NCI-H748 (cell line): ENCODE measurements around the gene BPIFA1.

Source experiments
- DNase-seq: peaks from one replicate; lab custom pipeline; 2025; ENCODE audit not compliant: unreplicated experiment; lab: John Stamatoyannopoulos, UW

The BPIFA1 gene

GRCh38 chr20:33239979-33240736, 4.4 kb downstream of the BPIFA1 start:
- no peak for DNase-seq

- DNase-seq = no peak
Observed at GRCh38 chr20:33240923-33241322, 5.1 kb downstream of the BPIFA1 start.

DNA sequence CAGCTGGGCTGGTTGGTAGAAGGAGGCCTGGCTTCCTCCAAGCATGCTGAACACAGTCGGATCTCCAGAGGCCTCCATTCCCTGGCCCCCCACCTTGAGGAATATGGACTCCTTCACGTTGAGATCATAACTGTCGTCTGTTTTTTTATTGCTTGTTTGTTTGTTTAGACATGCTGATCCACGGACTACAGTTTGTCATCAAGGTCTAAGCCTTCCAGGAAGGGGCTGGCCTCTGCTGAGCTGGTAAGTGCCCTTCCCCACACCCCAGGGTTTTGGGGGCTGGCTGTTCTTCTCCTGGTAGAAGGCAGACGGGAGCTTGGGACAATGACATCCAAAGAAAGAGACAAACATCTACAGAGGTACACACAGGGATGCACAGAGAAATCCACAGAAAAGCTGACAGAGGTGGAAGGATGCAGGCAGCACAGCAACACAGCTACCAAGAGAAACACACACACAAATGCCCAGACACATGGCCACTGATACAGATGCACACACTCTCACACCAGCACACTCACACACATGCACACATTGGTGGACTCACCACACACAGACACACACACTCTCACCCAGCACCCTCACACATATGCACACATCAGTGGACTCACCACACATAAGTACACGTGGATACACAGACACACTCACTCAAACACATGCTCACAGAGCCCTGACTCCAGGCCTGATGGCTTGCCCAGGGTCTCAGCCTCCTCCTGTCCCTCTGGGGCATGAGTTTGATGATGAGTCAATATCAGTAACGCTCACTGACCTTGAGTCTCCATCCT, 6.7 kb downstream of the BPIFA1 start:
- DNase-seq = no peak

GRCh38 chr20:33246077-33246476, 10.3 kb downstream of the BPIFA1 start:
- DNase-seq = no peak

- no peak for DNase-seq
Observed at GRCh38 chr20:33249456-33249855, 13.7 kb downstream of the BPIFA1 start.

- no peak for DNase-seq
Observed at GRCh38 chr20:33250666-33251065, 14.9 kb downstream of the BPIFA1 start.

- DNase-seq = no peak
Observed at GRCh38 chr20:33251496-33251895, 15.7 kb downstream of the BPIFA1 start.

DNA sequence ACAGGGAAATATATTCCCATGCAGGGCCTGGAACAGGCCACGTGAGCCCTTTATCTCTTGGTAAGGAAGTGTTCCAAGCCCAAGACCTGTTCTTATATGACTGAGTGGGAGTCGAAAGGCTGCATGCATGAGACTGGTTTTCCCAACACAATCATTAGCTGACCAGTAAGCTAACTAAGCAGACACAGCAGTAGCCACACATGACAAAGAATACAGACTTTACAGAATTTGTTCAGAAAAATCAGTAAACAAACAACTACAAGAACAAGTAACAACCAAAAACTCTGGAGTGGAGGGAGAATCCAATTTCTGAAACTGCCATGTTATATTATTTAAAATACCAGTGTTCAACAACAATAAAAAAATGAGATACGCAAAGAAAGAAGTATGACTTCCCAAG, 16.7 kb downstream of the BPIFA1 start:
- no peak for DNase-seq

- DNase-seq = no peak
Observed at GRCh38 chr20:33255005-33255404, 19.2 kb downstream of the BPIFA1 start.

DNA sequence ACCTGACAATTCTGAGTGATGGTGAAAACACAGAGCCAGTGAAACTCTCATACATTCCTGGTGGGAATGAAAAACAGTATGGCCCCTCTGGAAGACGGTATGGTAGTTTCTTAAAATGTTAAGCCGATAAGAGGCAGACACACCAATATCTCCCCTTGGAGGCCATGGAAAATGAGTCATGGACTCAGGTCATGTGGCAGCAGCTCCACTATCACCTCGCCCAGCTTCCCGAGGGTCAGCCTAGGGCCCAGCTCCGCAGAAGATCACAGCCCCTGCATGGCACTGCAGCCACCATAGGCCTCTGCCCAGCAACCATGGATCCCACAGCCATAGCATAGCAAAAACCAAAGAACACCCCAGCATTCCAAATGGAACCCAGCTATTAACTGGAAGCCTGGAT, 21.4 kb downstream of the BPIFA1 start:
- DNase-seq = no peak

- DNase-seq = no peak
Observed at GRCh38 chr20:33259371-33259770, 23.6 kb downstream of the BPIFA1 start.

GRCh38 chr20:33261465-33261864, 25.7 kb downstream of the BPIFA1 start:
- no peak for DNase-seq

DNA sequence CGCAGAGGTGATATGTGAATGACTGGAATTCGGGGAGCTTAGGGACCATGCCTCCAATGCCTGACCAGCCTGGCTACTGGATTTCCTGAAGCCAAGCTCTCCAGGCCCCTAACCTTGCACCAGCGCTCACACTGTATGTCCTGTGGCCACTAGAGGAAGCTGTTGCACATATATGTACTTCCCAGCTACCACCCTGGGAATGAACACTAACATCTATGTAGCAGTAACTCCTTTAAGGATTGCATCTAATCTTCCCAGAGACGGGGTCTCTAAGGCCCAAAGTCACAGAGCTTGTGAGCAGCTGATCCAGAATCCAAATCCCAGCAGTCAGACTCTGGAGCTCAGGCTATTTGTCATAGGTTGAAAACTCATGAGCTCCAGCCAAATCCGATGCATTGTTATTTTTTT, 26.9 kb downstream of the BPIFA1 start:
- DNase-seq = peak; percentile 67

- no peak for DNase-seq
Observed at GRCh38 chr20:33263784-33264183, 28.0 kb downstream of the BPIFA1 start.

DNA sequence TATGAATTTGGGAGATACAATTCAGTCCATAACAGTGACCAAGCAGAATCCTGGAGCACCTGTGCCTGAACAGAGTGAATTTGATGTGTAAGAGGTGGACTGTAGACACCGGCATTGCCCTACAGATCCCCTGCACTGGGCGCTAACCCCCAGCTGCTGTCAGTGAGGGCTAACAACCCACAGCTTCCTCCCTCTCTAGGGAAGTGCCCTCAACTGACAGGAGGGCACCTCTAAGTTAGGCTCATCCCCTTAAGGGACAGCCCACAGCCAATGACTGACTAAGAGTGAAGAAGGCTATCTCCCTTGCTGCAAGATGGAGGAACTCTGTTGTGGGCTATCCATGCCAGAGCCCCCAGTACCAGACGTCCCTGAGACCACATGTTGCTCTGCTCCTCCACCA, 31.9 kb downstream of the BPIFA1 start:
- DNase-seq = no peak

DNA sequence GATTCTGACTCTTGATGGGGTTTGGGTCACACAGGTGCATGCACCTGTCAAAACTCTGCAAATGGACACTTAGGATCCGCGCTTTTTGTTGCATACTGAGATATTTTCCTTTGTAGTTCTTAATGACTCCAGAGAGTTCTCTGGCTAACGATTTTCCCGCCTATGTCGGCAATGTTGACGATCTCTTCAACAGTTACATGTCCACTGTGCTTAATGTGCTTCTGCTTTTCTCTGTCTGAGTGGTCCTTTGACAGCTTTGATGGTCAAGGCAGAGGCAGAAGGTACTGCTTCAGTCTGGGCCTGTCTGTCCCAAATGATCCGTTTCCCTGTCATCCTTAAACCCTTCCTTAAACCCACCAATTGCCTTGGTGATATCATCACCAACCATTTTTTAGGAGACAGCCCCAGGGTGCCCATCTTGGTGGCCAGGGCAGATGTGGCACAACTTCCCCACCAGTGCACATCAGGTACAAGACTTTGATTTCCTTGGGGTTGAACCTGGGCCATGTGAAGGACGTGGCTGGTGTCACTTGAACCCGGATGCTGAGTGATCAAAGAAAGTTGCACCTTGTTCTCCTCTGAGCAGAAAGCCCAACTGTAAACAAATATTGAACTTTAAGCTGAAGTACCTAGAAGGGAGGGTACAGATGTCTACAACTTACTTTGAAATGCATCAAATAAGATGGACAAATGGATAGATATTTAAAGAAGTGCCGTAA, 36.5 kb downstream of the BPIFA1 start:
- no peak for DNase-seq

- DNase-seq = no peak
Observed at GRCh38 chr20:33273117-33273851, 37.5 kb downstream of the BPIFA1 start.

GRCh38 chr20:33275215-33275614, 39.4 kb downstream of the BPIFA1 start:
- DNase-seq = no peak

GRCh38 chr20:33275871-33276270, 40.1 kb downstream of the BPIFA1 start:
- no peak for DNase-seq

DNA sequence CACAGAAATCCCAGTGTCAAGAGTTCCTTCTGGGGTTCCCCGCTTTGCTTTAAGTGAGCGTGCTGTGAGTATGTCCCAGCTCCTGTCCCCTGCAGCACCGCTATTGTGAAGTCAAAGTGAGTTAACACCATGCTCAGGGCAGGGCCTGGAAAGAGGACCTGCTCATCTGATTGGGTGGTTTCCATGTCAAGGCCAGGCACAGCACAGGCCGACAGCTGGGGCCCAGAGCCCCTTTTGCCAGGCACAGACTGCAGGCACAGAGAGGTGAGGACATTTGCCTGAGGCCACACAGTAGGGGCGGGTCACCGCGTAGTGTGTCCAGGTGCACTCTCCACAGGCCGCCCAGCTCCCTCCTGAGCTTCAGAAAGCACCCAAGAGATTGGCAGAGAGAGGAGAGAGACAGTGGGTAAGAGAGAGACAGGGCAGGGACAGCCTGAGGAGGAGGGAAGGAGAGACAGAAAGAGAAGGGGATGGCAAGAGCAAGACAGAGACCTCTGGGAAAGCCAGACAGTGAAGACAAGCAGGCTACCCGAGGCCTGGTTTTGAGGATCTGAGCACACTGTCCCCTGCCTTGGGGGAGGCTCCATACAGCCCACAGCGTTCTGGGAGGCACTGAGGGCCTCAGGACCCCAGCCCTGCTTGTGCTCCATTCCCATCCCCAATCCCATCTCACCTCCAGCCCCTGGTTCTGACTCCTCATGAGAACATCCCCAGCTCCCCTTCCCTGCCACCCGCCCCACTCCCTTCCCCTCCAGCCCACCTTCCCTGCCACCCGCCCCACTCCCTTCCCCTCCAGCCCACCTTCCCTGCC, 40.7 kb downstream of the BPIFA1 start:
- no peak for DNase-seq
